Erythroblast (primary cell): ENCODE measurements around the gene ID3.
A peak's percentile ranks its signal among the peaks of the same experiment; 100 is the strongest.

Source experiments
- DNase-seq, 2 experiments: peaks; one replicate each; lab custom pipeline; 2025; lab: John Stamatoyannopoulos, UW
- GATA1 ChIP-seq: IDR thresholded peaks from 2 replicates; pipeline ENCODE4 v1.6.1; 2011; ENCODE audit warnings: low read depth, mild to moderate bottlenecking, control low read depth, low read length, moderate library complexity
- POLR2A ChIP-seq: IDR thresholded peaks from 2 replicates; pipeline ENCODE4 v1.6.1; 2011; ENCODE audit warnings: mild to moderate bottlenecking, low read length

Gene ID3

GRCh38 chr1:23559136-23559984, at the start of gene ID3:
ID3 (minus strand) TSS chr1:23559501; CDS start chr1:23559426, 75 bp downstream.
- DNase-seq, result peak in 1 of 2 experiments; percentile 90

GRCh38 chr1:23607944-23608343, 48.6 kb upstream of the ID3 start:
- DNase-seq, result no peak
- no peak for TF ChIP-seq POLR2A
- no peak for TF ChIP-seq GATA1

More at GRCh38 chr1:23559136-23559984, at the start of gene ID3:
- TF ChIP-seq POLR2A (peak; percentile 53), GATA1 (no peak)

- TF ChIP-seq GATA1, result no peak
- TF ChIP-seq POLR2A, result no peak
- DNase-seq, result no peak
Observed at GRCh38 chr1:23601968-23602876, 42.9 kb upstream of the ID3 start.

GRCh38 chr1:23601135-23601967, 42.0 kb upstream of the ID3 start:
- TF ChIP-seq POLR2A (no peak), GATA1 (no peak)
- no peak for DNase-seq

GRCh38 chr1:23600283-23600682, 41.0 kb upstream of the ID3 start:
- no peak for DNase-seq
- TF ChIP-seq POLR2A, result no peak
- TF ChIP-seq GATA1, result no peak

GRCh38 chr1:23599125-23599524, 39.8 kb upstream of the ID3 start:
- no peak for DNase-seq
- TF ChIP-seq POLR2A, result no peak
- no peak for TF ChIP-seq GATA1

GRCh38 chr1:23598424-23598823, 39.1 kb upstream of the ID3 start:
- no peak for DNase-seq
- TF ChIP-seq GATA1 (no peak), POLR2A (no peak)

GRCh38 chr1:23597635-23598388, 38.5 kb upstream of the ID3 start:
- no peak for DNase-seq
- TF ChIP-seq POLR2A (no peak), GATA1 (no peak)

GRCh38 chr1:23596382-23597358, 37.4 kb upstream of the ID3 start:
- DNase-seq, result no peak

GRCh38 chr1:23594927-23595353, 35.6 kb upstream of the ID3 start:
- TF ChIP-seq GATA1 (no peak), POLR2A (no peak)
- no peak for DNase-seq

More at GRCh38 chr1:23596382-23597358, 37.4 kb upstream of the ID3 start:
- no peak for TF ChIP-seq GATA1
- no peak for TF ChIP-seq POLR2A

GRCh38 chr1:23594149-23594907, 35.0 kb upstream of the ID3 start:
- TF ChIP-seq GATA1, result no peak
- no peak for TF ChIP-seq POLR2A
- DNase-seq, result no peak
